ENCODE measurements around the gene CD300LG.
A peak's percentile ranks its signal among the peaks of the same experiment; 100 is the strongest.
"Not testable (repeated sequence)": the region's sequence is repeated elsewhere in the genome, so short reads cannot be mapped to it uniquely, and the experiment has no call there.

CD300LG gene

DNA sequence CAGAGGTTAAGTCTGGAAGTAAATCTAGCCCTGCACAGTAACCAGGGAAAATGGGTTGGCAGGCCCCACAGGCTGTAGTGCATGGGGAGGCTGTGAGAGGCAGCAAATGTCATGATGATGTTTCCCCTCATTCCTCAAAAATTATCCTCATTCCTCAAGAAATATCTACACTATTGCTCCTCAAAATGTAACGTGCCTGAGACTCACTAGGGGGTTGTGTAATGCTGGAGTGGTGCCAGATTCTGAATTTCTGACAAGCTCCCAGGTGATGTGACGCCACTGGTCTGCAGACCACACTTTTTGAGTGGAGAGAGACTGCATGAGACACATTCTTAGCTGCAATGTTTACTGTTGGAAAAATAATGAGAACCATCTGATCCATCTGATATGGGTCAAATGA lies 12.9 kb upstream of the CD300LG start:
- peaks cover 7% of the 10 kb centered on the region for H3K27me3 ChIP-seq
- H3K4me1 ChIP-seq: no peaks in the 10 kb centered on the region
- no peak overlapping the region for H3K4me3 ChIP-seq (ENCODE audit: low read depth, low read length)
- TF ChIP-seq, protein P1, sequence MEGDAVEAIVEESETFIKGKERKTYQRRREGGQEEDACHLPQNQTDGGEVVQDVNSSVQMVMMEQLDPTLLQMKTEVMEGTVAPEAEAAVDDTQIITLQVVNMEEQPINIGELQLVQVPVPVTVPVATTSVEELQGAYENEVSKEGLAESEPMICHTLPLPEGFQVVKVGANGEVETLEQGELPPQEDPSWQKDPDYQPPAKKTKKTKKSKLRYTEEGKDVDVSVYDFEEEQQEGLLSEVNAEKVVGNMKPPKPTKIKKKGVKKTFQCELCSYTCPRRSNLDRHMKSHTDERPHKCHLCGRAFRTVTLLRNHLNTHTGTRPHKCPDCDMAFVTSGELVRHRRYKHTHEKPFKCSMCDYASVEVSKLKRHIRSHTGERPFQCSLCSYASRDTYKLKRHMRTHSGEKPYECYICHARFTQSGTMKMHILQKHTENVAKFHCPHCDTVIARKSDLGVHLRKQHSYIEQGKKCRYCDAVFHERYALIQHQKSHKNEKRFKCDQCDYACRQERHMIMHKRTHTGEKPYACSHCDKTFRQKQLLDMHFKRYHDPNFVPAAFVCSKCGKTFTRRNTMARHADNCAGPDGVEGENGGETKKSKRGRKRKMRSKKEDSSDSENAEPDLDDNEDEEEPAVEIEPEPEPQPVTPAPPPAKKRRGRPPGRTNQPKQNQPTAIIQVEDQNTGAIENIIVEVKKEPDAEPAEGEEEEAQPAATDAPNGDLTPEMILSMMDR (IDR thresholded peaks at IDR 0.05; ENCODE audit: low read depth, low read length): no peak
- no peak for DNase-seq
- no peaks in the 10 kb centered on the region for H3K36me3 ChIP-seq
- H3K9me3 ChIP-seq: no peaks in the 10 kb centered on the region

DNA sequence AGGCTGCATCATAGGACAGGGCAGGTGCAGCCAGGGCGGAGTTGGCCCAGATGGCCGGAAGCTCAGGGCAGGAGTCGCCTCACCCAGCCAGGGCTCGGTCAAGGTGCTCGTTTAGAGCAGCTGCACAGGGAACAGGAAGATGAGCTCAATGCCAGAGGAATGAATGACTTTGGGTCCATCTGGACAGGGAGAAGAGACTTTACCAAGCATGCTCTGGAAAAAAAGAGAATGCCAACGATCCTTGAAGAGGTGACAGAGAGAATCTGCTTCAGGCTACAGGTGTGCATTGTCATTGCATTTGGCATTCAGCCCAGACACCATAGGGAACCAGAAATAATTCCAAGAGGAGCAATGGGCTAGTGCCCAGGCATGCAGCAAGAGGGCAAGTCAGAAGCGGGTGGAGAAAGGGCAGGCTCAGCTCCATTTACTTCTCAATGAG lies 7.3 kb upstream of the CD300LG start:
- H3K4me3 ChIP-seq (ENCODE audit: low read depth, low read length): no peak overlapping the region
- H3K9me3 ChIP-seq: no peaks in the 10 kb centered on the region
- TF ChIP-seq, protein P1 (IDR thresholded peaks at IDR 0.05; ENCODE audit: low read depth, low read length): no peak
- H3K27me3 ChIP-seq: 0 out of 2 replicates have a peak, but pooled peaks cover 3% of the 10 kb centered on the region
- no peaks in the 10 kb centered on the region for H3K36me3 ChIP-seq
- peaks cover 5% of the 10 kb centered on the region for H3K4me1 ChIP-seq
- peak; percentile 31 for DNase-seq

DNA sequence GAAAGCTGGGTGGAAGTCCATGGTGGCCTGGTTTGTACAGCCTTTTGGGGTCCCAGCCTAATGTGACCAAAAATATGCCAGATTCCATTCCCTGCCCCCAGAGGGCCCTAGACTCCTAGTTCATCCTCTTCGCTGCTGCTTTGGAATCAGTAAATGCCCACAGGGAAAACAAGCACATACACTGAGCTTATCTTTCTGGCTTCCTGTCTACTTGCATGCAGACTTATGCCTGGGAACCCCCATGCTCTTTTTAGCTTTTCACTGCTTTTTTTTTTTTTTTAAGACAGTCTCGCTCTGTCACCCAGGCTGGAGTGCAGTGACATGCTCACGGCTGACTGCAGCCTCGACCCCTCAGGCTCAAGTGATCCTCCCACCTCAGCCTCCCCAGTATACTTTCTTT lies 6.2 kb upstream of the CD300LG start:
- Histone ChIP-seq H3K9me3 (no peaks in the 10 kb centered on the region), H3K36me3 (no peaks in the 10 kb centered on the region), H3K27me3 (0 out of 2 replicates have a peak, but pooled peaks cover 3% of the 10 kb centered on the region), H3K4me1 (peaks cover 5% of the 10 kb centered on the region), H3K4me3 (ENCODE audit: low read depth, low read length) (no peak overlapping the region)
- TF ChIP-seq, protein P1 (IDR thresholded peaks at IDR 0.05; ENCODE audit: low read depth, low read length): peak; percentile 66
- DNase-seq: peak; percentile 52

DNA sequence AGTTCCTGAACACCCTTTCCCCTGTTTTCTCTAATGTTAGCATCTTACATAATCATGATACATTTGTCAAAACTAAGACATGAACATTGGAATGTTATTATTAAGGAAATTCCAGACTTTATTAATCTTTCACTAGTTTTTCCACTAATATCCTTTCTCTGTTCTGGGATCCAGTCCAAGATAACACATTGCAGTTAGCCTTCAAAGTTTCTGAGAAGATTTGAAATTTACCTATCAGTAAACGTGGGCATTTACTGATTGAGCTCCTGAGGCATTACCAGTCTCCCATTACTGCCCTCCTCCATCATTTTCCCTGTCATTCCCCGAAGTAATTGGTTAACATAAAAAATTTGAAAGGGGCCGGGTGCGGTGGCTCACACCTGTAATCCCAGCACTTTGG lies 5.7 kb upstream of the CD300LG start:
- TF ChIP-seq, protein P1 (IDR thresholded peaks at IDR 0.05; ENCODE audit: low read depth, low read length): no peak

DNA sequence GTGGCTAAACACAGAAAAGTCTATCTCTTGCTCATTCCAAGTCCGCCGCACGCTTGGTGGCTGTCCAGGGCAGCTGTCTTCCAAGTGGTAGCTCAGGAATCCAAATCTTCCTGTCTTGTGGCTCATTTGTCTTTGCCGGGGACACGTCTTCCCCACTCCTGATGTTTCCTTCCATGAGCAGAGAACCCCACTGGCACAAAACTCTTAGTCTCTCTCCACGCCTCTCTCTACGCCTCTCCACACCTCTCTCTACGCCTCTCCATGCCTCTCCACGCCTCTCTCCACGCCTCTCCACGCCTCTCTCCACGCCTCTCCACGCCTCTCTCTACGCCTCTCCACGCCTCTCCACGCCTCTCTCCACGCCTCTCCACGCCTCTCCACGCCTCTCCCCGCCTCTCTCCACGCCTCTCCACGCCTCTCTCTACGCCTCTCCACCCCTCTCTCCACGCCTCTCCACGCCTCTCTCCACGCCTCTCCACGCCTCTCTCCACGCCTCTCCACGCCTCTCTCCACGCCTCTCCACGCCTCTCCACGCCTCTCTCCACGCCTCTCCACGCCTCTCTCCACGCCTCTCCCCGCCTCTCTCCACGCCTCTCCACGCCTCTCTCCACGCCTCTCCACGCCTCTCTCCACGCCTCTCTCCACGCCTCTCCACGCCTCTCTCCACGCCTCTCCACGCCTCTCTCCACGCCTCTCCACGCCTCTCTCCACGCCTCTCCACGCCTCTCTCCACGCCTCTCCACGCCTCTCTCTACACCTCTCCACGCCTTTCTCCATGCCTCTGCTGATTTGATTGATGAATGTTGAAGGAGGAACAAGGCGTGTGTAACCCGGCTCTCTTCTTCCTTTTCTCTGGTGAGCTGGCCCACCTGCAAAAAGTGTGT lies 4.6 kb upstream of the CD300LG start:
- H3K36me3 ChIP-seq; H3K4me3 ChIP-seq (ENCODE audit: low read depth, low read length); H3K9me3 ChIP-seq; H3K4me1 ChIP-seq; DNase-seq; H3K27me3 ChIP-seq: not testable (repeated sequence)

More for the DNA sequence above, 5.7 kb upstream of the CD300LG start:
- Histone ChIP-seq H3K4me1 (peaks cover 5% of the 10 kb centered on the region), H3K27me3 (0 out of 2 replicates have a peak, but pooled peaks cover 3% of the 10 kb centered on the region), H3K36me3 (no peaks in the 10 kb centered on the region), H3K9me3 (no peaks in the 10 kb centered on the region), H3K4me3 (ENCODE audit: low read depth, low read length) (no peak overlapping the region)
- no peak for DNase-seq

DNA sequence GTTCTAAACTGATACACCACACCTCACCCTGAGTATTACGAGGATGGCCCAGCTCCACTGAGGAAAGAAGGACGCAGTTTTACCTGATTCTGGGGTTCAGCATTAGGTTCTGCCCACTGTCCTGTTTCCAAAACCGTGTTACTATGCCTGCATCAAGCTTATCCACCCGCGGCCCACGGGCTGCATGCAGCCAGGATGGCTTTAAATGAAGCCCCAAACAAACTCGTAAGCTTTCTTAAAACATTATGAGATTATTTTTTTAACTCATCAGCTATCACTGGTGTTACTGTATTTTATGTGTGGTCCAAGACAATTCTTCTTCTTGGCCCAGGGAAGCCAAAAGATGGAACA lies 4.0 kb upstream of the CD300LG start:
- peaks cover 5% of the 10 kb centered on the region for H3K4me1 ChIP-seq
- no peaks in the 10 kb centered on the region for H3K9me3 ChIP-seq
- no peak for DNase-seq
- H3K36me3 ChIP-seq: no peaks in the 10 kb centered on the region
- H3K27me3 ChIP-seq: 0 out of 2 replicates have a peak, but pooled peaks cover 3% of the 10 kb centered on the region
- no peak overlapping the region for H3K4me3 ChIP-seq (ENCODE audit: low read depth, low read length)
- TF ChIP-seq, protein P1 (IDR thresholded peaks at IDR 0.05; ENCODE audit: low read depth, low read length): no peak

Measured in BE2C (cell line).